Measurements from ENCODE around the gene ANGPTL4. TPM values are rescaled to one million over a fixed set of nuclear protein-coding genes. Genes with fewer than 3 reads are reported as not detected.

The ANGPTL4 gene
- total and polyA plus RNA-seq, 2 of the 13 experiments (the other 11 are each of a cell fraction or from before 2014, with no cell fraction given), result 0.80 to 21.7 TPM

- TF ChIP-seq ZNF687 (CRISPR knock-in tag; IDR thresholded peaks at IDR 0.05) (no peak), SIX1 (CRISPR knock-in tag; IDR thresholded peaks at IDR 0.05; ENCODE audit: borderline replicate concordance) (peak; percentile 62; the same call in 1 of the 2 replicates), CENPX (CRISPR knock-in tag; IDR thresholded peaks at IDR 0.05) (no peak), MEF2D (CRISPR knock-in tag; IDR thresholded peaks at IDR 0.05) (peak; percentile 47), ZFP37 (CRISPR knock-in tag; IDR thresholded peaks at IDR 0.05; ENCODE audit: borderline replicate concordance) (no peak), ZNF557 (CRISPR knock-in tag; IDR thresholded peaks at IDR 0.05) (no peak), MEIS1 (CRISPR knock-in tag; IDR thresholded peaks at IDR 0.05; ENCODE audit: borderline replicate concordance) (peak; percentile 74), HMG20B (CRISPR knock-in tag; conservative IDR thresholded peaks at IDR 0.05) (0 out of 2 replicates have a peak, but pooled peaks have one; percentile 63), NR2F6 (IDR thresholded peaks at IDR 0.05) (peak; percentile 81), NR2F6 (CRISPR knock-in tag; IDR thresholded peaks at IDR 0.05) (peak; percentile 87), ZFP62 (CRISPR knock-in tag; IDR thresholded peaks at IDR 0.05) (no peak), KLF16 (CRISPR knock-in tag; IDR thresholded peaks at IDR 0.05) (no peak; a peak in 1 of 4 replicates), ZBTB34 (CRISPR knock-in tag; IDR thresholded peaks at IDR 0.05) (no peak), ZNF335 (CRISPR knock-in tag; IDR thresholded peaks at IDR 0.05) (0 out of 2 replicates have a peak, but pooled peaks have one; percentile 44), RXRA (CRISPR knock-in tag; IDR thresholded peaks at IDR 0.05) (peak; percentile 28; the same call in 1 of the 2 replicates), RNF219 (CRISPR knock-in tag; IDR thresholded peaks at IDR 0.05) (peak; percentile 64; the same call in 1 of the 2 replicates), RORA (CRISPR knock-in tag; IDR thresholded peaks at IDR 0.05) (no peak), ZNF678 (CRISPR knock-in tag; IDR thresholded peaks at IDR 0.05) (no peak), RBM39 (IDR thresholded peaks at IDR 0.05; ENCODE audit: low read depth, low read length, poor library complexity, severe bottlenecking) (no peak), ZNF431 (CRISPR knock-in tag; IDR thresholded peaks at IDR 0.05; ENCODE audit: borderline replicate concordance, low read depth) (no peak), CREBL2 (CRISPR knock-in tag; IDR thresholded peaks at IDR 0.05; ENCODE audit: borderline replicate concordance) (no peak), KDM1A (CRISPR knock-in tag; IDR thresholded peaks at IDR 0.05) (peak; percentile 90; the same call in 1 of the 2 replicates)
These were observed 24.0 kb downstream of the ANGPTL4 start (continued) for GRCh38 chr19:8387688-8388611.
